ENCODE measurements around the gene HOXA10.

The HOXA10 gene

DNA sequence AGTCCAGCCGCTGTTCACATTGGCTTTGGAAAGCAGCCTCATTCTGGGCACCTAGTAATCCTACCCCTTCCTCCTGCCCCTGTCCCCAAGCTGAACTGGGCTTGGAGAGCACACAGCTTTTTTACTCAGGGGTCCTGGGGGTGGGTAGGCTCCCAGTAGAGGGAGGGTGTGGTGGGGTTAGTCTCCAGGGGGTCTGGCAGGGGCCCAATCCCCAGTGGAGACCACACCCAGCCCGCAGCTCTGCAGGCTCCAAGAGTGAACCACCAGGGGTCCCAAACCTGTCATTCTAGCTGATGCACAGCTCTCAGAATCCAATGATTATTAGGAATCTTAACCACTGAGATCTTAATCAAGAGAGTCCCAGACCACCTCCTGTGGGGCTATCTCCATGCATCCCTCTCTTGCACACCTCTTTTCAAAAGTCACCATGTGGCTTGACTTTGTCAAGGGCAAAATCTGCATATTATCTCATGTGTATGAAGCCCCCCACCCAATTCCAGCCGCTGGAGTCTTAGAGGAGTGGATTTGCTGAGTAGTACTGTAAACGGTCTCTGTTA lies 8.2 kb upstream of the HOXA10 start:
- H3K27ac ChIP-seq, result peak overlapping the region; percentile 98; the same call in 1 of the 2 replicates
- no peak for TF ChIP-seq CTCF (conservative IDR thresholded peaks at IDR 0.05)

DNA sequence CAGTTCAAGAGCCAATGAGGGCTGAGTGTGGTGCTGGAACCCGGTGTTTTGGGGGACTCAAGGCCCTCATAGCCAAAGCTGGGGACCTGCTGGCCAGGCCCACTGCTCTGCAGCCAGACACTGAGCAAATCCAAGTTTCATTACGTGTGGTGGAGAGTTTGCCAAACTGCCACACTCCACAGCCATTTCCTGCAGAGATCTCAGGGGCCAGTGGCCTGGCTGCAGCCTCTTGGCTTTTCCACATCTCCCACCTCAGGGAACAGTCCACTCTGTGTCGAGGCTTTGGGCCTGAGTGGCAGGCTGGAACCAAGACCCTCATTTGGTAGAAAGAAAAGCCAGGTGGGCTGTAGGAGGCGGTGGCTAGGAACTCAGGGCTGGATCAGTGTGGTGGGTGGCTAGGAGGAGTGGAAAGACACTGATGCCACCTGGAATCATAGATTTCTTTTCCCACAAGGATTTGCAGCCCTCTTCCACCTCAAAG lies 7.7 kb upstream of the HOXA10 start:
- no peak for TF ChIP-seq CTCF (conservative IDR thresholded peaks at IDR 0.05)
- H3K27ac ChIP-seq, result peak overlapping the region; percentile 99; the same call in 1 of the 2 replicates

- peak overlapping the region; percentile 99 for H3K27ac ChIP-seq
- no peak for TF ChIP-seq CTCF (conservative IDR thresholded peaks at IDR 0.05)
Observed at GRCh38 chr7:27180431-27181420, 6.6 kb upstream of the HOXA10 start.

GRCh38 chr7:27179503-27180430 lies 5.6 kb upstream of the HOXA10 start:
- peak overlapping the region; percentile 99 for H3K27ac ChIP-seq

GRCh38 chr7:27179030-27179429 lies 4.9 kb upstream of the HOXA10 start:
- TF ChIP-seq CTCF (conservative IDR thresholded peaks at IDR 0.05), result no peak
- peak overlapping the region; percentile 99 for H3K27ac ChIP-seq

More at GRCh38 chr7:27179503-27180430, 5.6 kb upstream of the HOXA10 start:
- peak; percentile 92 for TF ChIP-seq CTCF (conservative IDR thresholded peaks at IDR 0.05)

DNA sequence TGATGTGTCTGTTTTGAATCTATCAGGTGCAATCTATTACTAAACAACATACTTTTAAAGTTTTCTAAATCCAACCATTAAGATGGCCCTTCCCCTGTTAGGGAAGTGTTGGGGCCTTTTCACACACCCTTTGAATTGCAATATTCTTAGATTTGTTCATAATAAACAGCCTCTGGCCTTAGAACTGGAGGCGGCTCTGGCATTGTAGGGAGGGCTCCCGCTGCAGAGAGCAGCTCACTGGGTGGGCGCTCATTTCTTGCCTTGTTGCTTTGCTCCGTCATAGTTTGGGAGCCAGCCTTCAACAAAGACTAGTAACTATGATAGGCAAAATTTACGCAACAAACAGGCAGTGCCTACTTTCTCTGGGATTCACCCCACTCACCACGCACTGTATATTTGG lies 4.2 kb upstream of the HOXA10 start:
- H3K27ac ChIP-seq, result peak overlapping the region; percentile 99
- TF ChIP-seq CTCF (conservative IDR thresholded peaks at IDR 0.05), result no peak

Data from VCaP (cell line).